Neural progenitor cell (in vitro differentiated cells): ENCODE data around the gene GPD1L.

Source experiments
- CTCF ChIP-seq: fragments of 200-600 bp; sonication (generic); IDR thresholded peaks from 2 replicates; pipeline ENCODE4 v1.5.1; 2017; ENCODE audit warnings: antibody characterized with exemption, mild to moderate bottlenecking
- EZH2 ChIP-seq: fragments of 200-600 bp; sonication (generic); IDR thresholded peaks from 2 replicates; pipeline ENCODE4 v1.6.1; 2017; ENCODE audit warnings: antibody characterized with exemption, mild to moderate bottlenecking, moderate library complexity
- EZH2phosphoT487 ChIP-seq: fragments of 200-600 bp; sonication (generic); IDR thresholded peaks from 2 replicates; pipeline ENCODE4 v1.6.1; 2017; ENCODE audit warnings: antibody characterized with exemption

- TF ChIP-seq CTCF (no peak), EZH2phosphoT487 (no peak), EZH2 (no peak)
Measured at GRCh38 chr3:32180141-32180784, 73.8 kb downstream of the GPD1L start.
